Right lung (tissue), 5 donors: ENCODE data around the gene NELFB. TPM values are rescaled to one million over a fixed set of nuclear protein-coding genes. Genes with fewer than 3 reads are reported as not detected.

Source experiments
- DNase-seq, 2 donors: peaks; one replicate each; pipeline ENCODE4 v3.0.0-alpha.2; 2013
- polyA plus RNA-seq, 5 donors: library from polyadenylated mRNA; unstranded; fragments of 120-200 nt; gene quantifications; one replicate each; pipeline versions ENCODE4 v1.2.1 to v1.2.3, GENCODE V29; 2013; ENCODE audit warnings: inconsistent platforms in 1 of 5, low replicate concordance in 1 of 5; ENCODE audit not compliant: insufficient read length in 5 of 5, insufficient read depth in 1 of 5

NELFB gene
- polyA plus RNA-seq, 5 donors, result 43.3 to 73.2 (median 55.3) TPM

DNA sequence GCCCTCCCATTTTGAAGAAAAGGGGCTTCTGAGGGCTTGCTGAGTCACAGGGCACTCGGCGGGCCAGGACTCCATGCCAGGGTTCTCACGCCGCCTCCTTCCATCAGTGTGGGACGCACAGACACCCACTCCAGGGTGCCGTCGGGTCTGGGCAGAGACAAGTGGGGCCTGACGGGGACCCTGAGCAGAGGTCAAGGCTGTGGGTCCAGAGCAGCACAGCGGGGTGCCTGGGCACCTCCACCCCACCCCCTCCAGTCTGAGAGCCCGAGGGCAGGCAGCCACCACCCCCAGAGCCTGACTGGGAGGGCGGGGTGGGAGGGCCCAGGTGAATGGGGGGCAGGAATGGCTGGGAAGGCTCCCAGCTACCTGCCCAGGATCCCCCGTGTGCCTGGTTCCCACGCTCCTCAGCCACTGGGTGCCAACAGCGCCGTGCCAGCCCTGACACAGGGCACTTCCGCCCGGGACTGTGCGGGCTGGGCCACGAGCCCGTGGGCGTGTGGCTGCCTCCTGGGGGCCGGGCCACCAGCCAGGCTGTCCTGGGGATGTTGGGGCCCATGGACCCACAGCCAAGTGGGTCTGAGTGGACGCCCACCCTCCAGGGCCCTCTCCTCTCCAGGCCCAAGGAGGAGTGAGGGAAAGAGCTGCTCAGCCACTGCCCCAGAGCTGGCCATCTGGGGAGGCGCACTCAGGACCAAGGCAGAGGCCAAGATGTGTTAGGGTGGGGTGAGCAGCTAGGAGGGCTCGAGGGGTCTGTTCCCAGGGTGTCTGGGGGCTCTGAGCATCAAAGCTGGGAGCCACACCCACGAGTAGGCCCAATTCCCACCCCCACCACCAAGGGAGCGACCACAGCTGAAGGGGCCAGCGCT, 57.1 kb downstream of the NELFB start:
- no peak for DNase-seq

DNA sequence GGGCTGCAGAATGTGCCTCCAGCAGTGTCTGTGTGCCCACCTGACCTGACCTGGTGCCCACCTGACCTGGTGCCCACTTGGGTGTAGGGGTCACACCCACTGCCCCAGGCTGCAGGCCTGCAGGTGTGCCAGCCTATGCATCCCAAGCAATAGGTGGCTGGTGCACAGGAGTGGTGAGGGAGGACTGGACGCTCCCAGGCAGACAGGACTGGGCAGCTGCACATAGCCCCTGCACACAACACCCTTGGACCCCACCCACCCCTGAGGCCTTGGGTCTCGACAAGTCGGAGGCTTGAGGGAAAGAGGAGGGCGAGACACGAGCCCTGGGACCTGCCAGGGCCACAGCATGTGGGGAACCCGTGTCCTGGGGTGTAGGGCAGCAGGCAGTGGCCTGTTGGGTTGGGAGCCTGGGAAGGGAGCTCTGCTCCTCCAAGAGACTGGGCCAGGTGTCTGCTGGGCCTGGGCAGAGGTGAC, 57.8 kb downstream of the NELFB start:
- no peak for DNase-seq

DNA sequence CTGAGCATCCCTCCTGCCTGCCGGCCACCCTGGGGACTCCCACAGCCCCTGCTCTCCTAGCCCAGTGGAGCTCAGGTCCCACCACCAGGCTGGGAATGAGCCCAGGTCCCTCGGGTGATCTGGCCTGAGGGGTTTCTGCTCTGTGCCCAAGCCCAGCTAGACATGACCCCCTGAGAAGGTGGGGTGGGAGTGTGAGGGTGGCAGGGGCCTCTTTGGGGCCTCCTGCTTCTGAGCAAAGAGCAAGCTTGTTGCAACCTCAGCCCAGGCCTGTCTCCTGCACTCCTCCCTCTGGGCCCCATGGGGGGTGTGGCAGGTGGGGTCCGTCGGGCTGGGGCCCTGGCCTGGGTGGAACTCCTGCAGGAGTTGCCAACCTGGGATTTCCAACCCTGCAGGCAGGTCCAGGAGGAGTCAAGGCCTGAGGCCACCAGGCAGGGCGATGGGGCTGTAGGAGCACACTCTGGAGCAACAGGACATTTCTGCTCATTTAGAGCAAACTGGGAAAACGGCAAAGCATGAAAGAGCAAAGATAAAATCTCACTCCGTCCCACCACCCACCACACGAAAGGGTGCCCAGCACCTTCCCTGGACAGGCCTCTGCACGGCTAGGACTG, 58.3 kb downstream of the NELFB start:
- DNase-seq, result no peak

DNA sequence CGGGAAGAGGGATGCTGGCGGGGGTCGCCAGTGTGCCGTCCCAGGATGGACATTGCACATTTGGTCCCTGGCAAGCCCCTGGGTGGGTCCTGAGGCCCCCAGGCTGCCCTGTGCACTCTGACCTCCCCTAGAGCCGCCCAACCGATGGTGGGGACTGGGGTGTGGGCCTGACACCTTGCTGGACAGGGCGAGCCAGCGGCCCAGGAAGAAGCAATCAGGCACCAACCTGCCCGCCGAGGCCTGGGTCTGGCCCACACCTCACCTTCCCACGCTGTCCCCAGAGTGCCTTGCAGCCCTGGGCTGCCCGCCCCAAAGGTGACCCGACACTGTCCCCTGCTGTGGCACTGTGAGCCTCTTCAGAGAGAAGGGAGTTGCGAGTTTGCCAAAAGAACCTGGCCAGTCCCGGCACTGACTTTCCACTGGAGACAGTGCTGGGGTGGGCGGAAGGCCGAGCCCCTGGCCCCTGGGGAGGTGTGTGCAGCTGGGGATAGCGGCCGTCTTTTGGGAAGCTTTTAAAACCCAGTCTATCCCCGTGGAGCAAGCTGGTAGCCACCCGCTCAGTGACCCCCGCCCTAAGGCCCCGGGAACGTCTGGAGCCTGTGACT, 58.9 kb downstream of the NELFB start:
- DNase-seq, result no peak

DNA sequence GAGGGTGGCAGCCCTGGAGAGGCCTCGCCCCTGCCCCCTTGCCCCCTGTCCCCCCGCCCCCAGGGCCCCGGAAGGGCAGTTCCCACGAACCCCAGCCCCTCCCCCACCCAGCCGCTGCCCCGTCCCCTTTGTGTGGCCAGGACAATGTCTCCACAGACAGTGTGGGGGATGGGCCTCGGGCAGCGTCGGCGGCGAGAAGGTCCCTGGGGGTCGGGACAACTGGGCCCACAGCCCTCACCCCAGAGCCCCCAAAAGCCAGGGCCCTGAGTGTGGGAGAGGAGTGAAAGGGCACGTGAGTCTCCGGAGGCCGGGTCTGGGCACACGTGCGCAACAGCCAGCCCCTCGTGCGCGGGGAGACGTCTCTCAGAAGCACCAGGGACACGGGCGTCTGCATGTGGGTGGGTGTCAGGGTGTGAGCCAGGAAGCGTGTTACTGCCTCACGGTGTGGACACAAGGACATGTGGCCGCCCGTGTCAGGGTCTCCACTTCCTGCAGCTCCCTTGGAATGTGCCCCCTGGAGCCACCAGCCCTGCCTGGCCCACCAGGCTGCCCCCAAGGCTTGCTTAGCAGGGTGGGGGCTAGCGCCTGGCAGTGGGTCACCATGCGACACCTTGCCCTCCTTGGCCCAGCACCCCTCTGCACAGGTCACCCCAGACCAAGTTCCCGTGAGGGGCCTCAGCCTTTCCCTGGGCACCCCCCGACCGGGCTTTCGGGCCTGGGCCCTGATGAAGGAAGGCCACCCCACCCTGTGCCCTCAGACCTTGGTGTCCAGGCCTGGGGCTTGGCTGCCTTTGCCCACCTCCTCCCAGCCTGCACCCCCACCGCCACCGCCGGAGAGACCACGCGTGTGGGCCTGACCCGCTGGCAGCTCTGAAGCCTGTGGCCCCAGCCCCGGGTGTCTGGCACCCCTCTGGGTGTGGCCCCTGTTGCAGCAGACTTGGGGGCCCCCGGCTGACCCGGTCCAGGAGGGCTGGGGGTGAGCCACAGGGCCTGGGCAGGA, 59.7 kb downstream of the NELFB start:
- no peak for DNase-seq

DNA sequence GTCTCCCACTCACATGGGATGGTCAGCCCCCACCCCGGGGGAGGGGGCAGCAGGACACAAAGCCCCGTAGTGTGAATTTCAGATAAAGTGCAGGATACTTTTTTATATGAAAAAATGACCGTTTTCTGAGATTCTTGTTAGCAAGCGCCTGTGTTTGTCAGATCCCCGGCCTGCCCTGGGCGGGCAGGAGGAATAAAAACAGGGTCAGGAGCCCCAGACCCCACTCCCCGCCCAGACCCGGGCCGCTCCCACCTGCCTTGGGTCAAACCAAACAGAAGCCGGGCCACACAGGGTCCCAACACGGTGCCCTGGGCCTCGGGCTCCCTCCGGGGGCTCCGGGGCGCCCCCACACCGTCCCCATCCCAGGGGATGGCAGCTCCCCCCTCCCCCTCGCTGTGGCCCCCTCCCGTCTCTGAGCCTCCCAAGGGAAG, 60.5 kb downstream of the NELFB start:
- DNase-seq, result no peak

DNA sequence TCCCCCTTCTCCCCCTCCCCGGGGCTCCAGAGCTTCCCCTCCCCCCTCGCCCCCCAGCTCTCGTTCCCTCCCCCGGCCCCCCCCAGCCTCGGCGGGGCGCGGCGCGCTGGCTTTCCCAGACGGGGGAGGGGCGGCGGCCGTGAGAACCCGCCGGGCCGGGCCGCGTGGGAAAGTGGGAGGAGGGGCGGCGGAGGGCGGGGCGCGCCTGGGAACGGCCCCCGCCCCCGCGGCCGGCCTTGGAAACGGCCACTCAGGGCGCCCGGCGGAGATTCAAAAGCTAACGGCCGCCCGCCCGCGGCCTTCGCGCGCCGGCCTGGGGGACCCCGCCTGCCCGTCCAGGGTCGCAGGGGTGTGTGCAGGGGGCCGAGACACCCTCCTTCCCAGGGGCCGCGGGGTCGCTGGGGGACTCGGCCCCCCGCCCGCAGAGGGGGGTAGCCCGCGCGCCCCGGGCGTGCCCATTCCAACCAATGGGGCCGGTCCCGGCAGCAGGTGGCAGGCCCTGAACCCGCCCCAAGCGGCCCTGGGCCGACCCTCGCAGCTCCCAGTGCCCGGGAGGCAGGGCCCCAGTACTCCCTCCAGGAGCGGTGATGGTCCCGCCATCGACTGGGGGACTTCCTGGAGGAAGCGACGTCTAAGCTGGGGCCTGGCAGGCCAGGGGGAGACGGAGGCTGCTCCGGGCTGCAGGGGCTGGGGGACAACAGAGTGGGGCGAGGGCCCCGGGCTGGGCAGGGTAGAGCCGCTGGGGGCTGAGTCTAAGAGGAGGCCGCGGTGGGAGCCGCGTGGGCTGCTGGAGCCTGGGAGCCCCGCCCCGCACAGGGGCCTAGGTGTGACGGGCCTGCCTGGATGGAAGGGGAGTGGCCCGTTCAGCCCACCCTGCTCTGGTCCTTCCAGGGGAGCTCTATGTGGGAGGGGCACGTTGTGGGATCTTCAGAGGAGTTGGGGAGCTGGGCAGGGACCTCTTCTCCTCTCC, 61.2 kb downstream of the NELFB start:
- no peak for DNase-seq

DNA sequence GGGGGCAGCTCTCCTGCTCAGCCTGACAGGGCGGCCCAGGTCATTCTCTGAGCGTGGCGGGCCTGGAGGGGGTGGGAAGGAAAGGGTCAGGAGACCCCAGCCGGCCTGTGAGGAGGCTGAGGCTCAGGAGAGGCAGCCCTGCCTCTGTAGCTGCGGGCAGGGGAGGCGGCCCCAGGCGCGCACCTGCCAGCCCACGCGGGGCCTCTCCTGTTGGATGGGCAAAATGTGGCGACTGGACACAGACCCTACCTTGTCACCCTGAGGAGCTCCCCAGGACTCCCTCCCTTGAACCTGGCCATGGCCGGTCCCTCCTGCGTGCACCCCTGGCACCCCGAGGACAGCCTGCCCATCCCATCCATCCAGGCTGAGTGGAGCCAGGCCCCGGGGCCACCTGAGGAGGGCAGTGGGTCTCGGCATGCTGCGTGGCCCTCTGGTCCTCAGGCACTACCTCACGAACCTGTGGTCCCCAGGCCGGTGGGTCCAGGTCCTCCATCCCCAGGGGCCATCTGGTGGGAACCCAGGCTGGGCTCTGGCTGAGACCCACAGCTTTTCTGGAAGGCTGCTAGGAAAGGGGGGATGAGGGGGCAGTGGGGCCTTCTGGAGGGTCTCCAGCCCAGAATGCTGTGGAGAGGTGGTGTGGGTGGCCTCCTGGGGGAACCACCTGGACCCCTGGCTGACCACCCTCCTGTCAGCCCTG, 62.0 kb downstream of the NELFB start:
- DNase-seq, result no peak

DNA sequence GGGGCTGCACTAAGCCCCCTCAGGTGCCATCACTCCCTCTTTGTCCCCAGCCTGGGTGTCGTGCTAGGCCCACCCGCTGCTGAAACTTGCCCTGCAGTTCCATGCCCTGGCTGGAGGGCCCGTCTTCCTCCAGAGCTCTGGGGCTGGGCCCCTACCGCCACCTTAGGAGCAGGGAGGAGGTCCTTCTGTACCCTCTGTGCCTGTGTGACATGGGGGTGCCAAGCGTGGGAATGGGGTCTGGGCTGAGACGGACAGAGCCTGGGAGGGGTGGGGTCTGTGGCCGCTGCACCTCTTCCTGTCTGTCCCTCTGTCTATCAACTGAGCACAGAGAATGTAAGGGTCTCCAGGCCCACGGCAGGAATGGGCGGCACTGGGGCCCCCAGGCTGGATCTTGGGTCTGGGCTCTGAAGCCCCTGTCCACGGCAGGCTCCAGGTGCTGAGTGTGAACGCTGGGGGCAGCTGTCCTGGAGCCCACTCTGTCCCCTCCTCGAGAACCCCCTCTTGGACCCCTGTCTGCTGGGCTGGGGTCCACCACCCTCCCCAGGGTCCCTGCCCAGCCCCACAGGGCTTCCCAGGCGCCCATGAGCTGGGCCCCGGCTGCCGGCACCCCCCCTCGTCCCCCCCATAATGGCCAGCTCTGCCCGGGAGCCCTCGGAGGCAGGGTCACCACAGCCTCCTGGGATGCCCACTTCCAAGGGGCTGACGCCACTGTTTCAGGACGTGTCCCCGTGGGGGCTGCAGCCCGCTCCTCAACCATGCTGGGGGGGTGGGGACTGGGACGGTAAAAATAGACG, 62.8 kb downstream of the NELFB start:
- no peak for DNase-seq

DNA sequence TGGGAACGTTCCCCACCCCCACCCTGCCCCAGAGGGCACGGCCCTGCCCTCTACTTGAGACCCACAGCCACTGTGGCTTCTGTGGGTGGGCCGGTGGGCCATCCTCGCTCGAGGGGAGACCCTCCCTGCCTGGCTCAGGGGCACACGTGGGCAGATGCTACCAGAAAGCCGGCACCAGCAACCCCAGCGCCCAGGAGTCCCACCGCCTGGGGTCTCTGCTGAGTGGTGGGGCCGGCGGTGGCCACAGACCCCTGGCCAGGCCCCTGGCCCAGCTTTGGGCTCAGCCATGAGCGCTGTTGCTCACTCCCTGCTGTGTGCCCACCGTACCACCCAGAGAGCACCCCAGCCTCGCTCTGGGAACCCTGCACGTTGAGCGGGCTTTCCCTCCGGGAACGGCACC, 63.5 kb downstream of the NELFB start:
- DNase-seq, result no peak

DNA sequence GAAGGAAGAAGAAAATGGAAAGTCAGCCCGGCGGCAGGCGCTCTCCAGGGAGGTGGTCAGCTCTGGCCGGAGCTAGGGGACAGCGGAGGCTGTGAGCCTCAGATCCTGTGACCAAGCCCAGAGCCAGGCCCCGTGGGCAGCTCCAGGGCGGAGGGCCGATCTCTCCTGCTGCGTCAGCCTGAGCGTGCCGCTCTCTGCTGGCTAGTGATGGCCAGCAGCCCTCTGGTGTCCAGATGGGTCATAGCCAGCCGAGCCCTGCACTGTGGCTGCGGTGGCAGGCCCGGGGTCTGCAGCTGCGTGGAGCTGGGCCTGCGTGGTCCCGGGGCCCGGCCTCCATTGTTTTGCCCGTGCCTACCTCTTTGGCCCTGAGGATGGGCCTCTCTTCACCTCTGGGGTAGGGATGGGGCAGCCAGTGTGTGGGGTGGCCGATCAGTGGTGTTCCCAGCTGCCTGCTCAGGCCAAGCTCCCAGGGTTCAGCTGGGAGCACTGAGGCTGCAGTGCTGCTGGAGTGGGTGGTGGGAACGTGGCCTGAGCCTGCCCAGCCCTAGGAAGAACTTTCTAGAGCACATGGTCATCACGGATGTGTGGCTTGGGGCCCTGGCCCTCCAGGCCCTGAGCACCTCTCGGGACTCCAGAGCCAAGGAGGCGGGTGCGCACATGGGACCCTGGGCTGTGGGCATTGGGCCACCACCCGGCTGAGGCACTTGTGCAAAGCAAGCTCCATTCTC, 64.0 kb downstream of the NELFB start:
- no peak for DNase-seq

DNA sequence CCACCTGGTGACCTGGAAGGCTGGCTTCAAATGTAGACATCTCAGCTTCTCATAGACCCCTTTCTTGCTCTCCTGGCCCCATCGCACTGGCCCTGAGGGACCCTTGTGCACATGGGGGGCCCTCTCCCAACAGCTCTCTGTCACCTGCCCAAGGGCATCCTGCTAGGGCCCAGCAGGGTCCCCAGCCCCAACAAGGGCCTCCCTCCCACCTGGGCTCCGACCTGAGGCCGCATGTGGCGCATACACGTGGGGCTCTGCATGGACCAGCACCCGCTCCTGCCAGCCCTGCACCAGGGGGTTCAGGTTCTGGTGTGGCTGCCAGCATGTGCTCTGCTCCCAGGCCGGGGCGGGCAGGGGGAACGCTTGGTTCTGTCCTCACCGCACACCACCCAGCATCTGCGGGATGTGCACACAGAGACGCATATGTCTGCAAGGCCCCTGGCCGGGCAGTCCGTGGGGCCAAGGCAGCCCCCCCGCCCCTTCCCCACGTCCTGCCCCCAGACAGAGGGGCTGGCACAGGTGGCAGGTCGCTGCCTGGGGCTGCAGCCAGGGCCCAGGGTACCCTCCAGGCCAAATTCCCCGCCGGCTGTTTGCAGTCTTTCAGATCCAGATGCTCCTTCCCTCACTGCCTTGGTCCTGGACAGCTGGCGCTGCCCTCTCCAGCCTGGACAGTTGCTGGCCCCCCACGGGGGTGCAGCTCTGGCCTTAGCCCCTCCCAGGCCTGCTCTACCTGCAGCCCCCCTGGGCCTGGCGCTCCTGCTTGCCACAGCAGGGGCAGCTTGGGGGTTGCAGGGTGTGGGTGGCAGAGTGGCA, 64.8 kb downstream of the NELFB start:
- DNase-seq, result no peak

DNA sequence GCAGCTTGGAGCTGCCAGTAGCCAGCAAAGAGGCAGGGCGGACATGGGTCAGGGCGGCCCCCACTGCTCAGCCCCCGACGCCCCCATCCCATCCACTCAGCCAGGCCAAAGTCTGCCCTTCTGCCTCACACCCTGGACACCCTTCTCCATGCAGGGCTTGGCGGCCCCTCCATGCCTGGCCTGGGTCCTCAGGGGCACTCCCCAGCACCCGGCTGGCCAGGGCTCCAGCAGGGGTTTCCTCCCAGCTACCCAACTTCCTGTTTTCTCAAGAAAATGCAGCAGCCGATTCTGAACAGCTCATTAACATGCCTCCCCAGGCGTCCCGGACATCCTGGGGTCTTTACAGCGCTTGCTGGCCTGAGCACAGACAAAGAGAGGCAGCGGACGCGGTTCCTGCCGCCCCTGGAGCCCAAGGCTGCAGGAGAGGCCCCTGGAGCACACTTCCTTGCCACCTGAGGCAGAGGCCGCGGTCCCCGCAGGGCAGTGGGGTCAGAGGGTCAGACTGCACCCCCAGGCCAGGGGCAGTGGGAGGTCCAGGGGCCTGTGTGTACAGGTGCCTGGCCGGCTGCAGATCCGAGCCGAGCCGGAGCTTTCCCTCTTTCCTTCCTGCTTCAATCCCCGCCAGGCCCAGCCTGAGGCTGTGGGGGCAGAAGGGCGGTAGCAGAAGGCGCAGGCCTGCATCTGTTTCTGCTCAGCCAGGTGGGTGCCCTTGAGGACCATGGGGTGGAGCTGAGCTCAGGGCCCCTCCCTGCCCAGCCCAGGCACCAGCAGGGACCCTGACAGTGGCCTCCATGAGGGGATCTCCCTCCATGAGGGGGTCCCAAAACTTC, 65.6 kb downstream of the NELFB start:
- DNase-seq, result no peak

DNA sequence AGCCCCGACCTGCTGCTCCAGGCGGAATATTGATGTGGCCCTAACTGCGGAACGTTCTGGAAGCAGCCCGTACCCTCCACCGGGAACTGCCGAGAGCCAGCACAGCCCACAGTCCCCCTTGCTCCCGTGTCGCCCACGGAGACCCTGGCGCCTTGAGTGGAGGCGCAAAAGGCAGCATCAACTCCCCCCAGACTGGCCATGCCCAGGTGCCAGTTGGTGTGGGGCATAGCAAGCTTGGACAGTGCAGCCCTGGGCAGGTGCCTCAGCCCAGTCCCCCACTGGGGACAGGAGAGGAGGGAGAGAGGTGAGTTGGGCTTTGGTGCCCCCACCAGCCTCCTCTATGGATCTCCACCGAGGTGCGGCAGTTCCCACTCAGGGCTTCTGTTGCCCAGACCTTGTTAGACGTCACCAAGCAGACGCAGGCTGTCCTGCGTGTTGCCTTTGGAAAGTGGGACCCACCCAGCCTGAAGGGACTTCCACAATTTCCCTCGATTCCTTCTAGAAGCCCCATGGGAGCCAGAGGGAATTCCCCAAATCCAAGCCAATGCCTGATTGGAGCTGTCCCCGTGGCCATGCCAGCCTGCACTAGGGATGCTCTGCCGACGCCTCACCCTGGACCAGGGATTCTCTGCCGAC, 66.7 kb downstream of the NELFB start:
- DNase-seq, result no peak
